HL-60 (cell line): ENCODE measurements around the gene FREM1.

Experiments used
- GABPA ChIP-seq: IDR thresholded peaks from 2 replicates; pipeline ENCODE4 v1.6.1; 2012; ENCODE audit warnings: low read depth
- POLR2AphosphoS5 ChIP-seq: IDR thresholded peaks from 2 replicates; pipeline ENCODE4 v1.6.1; 2012; ENCODE audit warnings: low read depth
- SPI1 ChIP-seq: IDR thresholded peaks from 2 replicates; pipeline ENCODE4 v1.6.1; 2012; ENCODE audit warnings: low read depth, mild to moderate bottlenecking, borderline replicate concordance
- TF ChIP-seq, protein P1 (sequence below): IDR thresholded peaks from one replicate; pipeline ENCODE4 v1.5.1; 2011; ENCODE audit warnings: low read length, control low read depth, inconsistent platforms; ENCODE audit not compliant: insufficient read depth
- TF ChIP-seq, protein P2 (sequence below): IDR thresholded peaks from 2 replicates; pipeline ENCODE4 v1.6.1; 2012; ENCODE audit warnings: low read depth; ENCODE audit not compliant: insufficient replicate concordance

DNA sequence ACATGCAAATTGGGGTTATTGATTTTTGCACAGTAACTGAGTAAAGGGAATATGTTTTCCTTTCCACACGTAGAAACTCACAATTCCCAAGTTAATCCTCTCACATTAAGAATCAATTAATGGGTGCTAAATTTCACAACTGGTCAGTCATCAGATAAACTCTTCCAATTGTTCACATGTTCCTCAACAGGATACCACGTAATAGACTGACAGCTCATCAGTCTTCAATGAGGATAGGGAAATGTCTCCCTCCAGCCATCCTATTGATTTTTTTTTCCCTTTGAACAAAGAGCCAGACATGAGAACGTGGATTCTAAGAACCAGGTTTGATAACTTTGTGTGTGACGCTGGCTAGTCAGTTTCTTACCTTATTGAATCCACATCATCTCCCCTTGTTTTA, 186.9 kb downstream of the FREM1 start:
- TF ChIP-seq, protein P1, sequence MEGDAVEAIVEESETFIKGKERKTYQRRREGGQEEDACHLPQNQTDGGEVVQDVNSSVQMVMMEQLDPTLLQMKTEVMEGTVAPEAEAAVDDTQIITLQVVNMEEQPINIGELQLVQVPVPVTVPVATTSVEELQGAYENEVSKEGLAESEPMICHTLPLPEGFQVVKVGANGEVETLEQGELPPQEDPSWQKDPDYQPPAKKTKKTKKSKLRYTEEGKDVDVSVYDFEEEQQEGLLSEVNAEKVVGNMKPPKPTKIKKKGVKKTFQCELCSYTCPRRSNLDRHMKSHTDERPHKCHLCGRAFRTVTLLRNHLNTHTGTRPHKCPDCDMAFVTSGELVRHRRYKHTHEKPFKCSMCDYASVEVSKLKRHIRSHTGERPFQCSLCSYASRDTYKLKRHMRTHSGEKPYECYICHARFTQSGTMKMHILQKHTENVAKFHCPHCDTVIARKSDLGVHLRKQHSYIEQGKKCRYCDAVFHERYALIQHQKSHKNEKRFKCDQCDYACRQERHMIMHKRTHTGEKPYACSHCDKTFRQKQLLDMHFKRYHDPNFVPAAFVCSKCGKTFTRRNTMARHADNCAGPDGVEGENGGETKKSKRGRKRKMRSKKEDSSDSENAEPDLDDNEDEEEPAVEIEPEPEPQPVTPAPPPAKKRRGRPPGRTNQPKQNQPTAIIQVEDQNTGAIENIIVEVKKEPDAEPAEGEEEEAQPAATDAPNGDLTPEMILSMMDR = no peak
- TF ChIP-seq POLR2AphosphoS5 (no peak), SPI1 (no peak), GABPA (no peak)
- TF ChIP-seq, protein P2, sequence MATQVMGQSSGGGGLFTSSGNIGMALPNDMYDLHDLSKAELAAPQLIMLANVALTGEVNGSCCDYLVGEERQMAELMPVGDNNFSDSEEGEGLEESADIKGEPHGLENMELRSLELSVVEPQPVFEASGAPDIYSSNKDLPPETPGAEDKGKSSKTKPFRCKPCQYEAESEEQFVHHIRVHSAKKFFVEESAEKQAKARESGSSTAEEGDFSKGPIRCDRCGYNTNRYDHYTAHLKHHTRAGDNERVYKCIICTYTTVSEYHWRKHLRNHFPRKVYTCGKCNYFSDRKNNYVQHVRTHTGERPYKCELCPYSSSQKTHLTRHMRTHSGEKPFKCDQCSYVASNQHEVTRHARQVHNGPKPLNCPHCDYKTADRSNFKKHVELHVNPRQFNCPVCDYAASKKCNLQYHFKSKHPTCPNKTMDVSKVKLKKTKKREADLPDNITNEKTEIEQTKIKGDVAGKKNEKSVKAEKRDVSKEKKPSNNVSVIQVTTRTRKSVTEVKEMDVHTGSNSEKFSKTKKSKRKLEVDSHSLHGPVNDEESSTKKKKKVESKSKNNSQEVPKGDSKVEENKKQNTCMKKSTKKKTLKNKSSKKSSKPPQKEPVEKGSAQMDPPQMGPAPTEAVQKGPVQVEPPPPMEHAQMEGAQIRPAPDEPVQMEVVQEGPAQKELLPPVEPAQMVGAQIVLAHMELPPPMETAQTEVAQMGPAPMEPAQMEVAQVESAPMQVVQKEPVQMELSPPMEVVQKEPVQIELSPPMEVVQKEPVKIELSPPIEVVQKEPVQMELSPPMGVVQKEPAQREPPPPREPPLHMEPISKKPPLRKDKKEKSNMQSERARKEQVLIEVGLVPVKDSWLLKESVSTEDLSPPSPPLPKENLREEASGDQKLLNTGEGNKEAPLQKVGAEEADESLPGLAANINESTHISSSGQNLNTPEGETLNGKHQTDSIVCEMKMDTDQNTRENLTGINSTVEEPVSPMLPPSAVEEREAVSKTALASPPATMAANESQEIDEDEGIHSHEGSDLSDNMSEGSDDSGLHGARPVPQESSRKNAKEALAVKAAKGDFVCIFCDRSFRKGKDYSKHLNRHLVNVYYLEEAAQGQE = no peak
